Measurements from ENCODE around the gene EPO. TPM values are rescaled to one million over a fixed set of nuclear protein-coding genes. Genes with fewer than 3 reads are reported as not detected.

Gene EPO
- total and polyA plus RNA-seq, 2 of the 8 experiments (the other 6 are each of a cell fraction or from before 2014, with no cell fraction given): 0.42 to 0.95 TPM

DNA sequence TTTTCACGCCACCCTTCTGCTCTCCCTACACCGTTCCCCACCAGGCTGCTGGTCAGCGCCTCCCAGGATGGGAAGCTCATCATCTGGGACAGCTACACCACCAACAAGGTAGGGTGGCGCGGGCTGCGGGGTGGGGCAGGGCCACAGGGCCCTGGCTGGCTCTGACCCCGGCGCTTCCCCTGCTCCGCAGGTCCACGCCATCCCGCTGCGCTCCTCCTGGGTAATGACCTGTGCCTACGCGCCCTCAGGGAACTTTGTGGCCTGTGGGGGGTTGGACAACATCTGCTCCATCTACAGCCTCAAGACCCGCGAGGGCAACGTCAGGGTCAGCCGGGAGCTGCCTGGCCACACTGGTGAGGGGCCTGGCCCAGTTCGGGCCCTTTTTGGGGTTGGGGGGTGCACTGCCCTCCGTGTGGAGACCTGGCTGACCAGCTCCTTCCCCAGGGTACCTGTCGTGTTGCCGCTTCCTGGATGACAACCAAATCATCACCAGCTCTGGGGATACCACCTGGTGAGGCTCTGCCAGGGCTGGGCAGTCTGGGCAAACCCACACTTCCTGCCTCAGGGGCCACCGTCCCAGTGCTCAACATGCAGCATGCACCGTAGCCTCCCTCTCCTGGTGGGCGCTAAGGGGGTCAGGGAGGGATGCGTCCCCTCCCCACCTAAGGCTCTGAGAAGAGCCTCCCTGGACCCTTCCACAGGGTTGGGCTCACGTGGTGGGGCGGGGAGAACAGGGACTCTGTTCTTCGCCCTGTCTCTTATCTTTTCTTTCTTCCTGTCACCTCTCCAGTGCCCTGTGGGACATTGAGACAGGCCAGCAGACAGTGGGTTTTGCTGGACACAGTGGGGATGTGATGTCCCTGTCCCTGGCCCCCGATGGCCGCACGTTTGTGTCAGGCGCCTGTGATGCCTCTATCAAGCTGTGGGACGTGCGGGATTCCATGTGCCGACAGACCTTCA is 42.7 kb upstream of the EPO start (continued):
- TF ChIP-seq POLR2AphosphoS5 (IDR thresholded peaks at IDR 0.05; ENCODE audit: low read depth, low read length) (0 out of 2 replicates have a peak, but pooled peaks have one; percentile 37), CHD1 (IDR thresholded peaks at IDR 0.05; ENCODE audit: low read depth, low read length) (no peak), SIRT6 (IDR thresholded peaks at IDR 0.05; ENCODE audit: low read length) (no peak)

All from H1 (cell line).